HUES6 (cell line): ENCODE data around the gene PRRC2C.

ENCODE experiments used
- H3K27ac ChIP-seq: 2 replicates; pipeline ENCODE4 v1.7.0; 2013; ENCODE audit warnings: low read depth, mild to moderate bottlenecking, low read length, inconsistent platforms
- H3K27me3 ChIP-seq: 2 replicates; pipeline ENCODE4 v1.6.1; 2013; ENCODE audit warnings: low read length; ENCODE audit not compliant: control insufficient read depth, insufficient read depth
- H3K36me3 ChIP-seq: 2 replicates; pipeline ENCODE4 v1.6.1; 2013; ENCODE audit warnings: low read length; ENCODE audit not compliant: control insufficient read depth, insufficient read depth
- H3K4me1 ChIP-seq: 2 replicates; pipeline ENCODE4 v1.6.1; 2013; ENCODE audit warnings: low read length; ENCODE audit not compliant: control insufficient read depth, insufficient read depth
- H3K4me3 ChIP-seq: 2 replicates; pipeline ENCODE4 v1.5.1; 2013; ENCODE audit warnings: low read depth, low read length
- H3K9ac ChIP-seq: one replicate; pipeline ENCODE4 v1.6.1; 2013; ENCODE audit warnings: mild to moderate bottlenecking, low read length
- H3K9me3 ChIP-seq: 2 replicates; pipeline ENCODE4 v1.6.1; 2013; ENCODE audit warnings: low read depth, low read length; ENCODE audit not compliant: control insufficient read depth, insufficient read depth

PRRC2C gene

GRCh38 chr1:171472183-171472647 is 13.1 kb upstream of the PRRC2C start:
- no peak overlapping the region for H3K27ac ChIP-seq
- no peaks in the 10 kb centered on the region for H3K36me3 ChIP-seq
- H3K27me3 ChIP-seq: no peaks in the 10 kb centered on the region
- no peaks in the 10 kb centered on the region for H3K9me3 ChIP-seq
- no peak overlapping the region for H3K4me3 ChIP-seq
- no peak overlapping the region for H3K9ac ChIP-seq
- no peaks in the 10 kb centered on the region for H3K4me1 ChIP-seq

- no peak overlapping the region for H3K4me3 ChIP-seq
- no peaks in the 10 kb centered on the region for H3K27me3 ChIP-seq
- H3K4me1 ChIP-seq: peaks cover 7% of the 10 kb centered on the region
- H3K9ac ChIP-seq: no peak overlapping the region
- no peaks in the 10 kb centered on the region for H3K36me3 ChIP-seq
- H3K27ac ChIP-seq: no peak overlapping the region
- no peaks in the 10 kb centered on the region for H3K9me3 ChIP-seq
Observed at GRCh38 chr1:171476829-171477228, 8.5 kb upstream of the PRRC2C start.

- H3K27me3 ChIP-seq: no peaks in the 10 kb centered on the region
- no peak overlapping the region for H3K4me3 ChIP-seq
- no peak overlapping the region for H3K9ac ChIP-seq
- peaks cover 7% of the 10 kb centered on the region for H3K4me1 ChIP-seq
- H3K36me3 ChIP-seq: no peaks in the 10 kb centered on the region
- no peaks in the 10 kb centered on the region for H3K9me3 ChIP-seq
- H3K27ac ChIP-seq: no peak overlapping the region
Observed at GRCh38 chr1:171477804-171478203, 7.5 kb upstream of the PRRC2C start.

GRCh38 chr1:171480035-171480434 is 5.3 kb upstream of the PRRC2C start:
- Histone ChIP-seq H3K27ac (peak overlapping the region; percentile 22; the same call in 1 of the 2 replicates), H3K9me3 (no peaks in the 10 kb centered on the region), H3K9ac (no peak overlapping the region), H3K27me3 (no peaks in the 10 kb centered on the region), H3K4me3 (no peak overlapping the region), H3K4me1 (peaks cover 11% of the 10 kb centered on the region), H3K36me3 (no peaks in the 10 kb centered on the region)

- Histone ChIP-seq H3K9ac (peak overlapping the region; percentile 97), H3K4me1 (peaks cover 22% of the 10 kb centered on the region), H3K27ac (peak overlapping the region; percentile 91), H3K27me3 (no peaks in the 10 kb centered on the region), H3K9me3 (no peaks in the 10 kb centered on the region), H3K36me3 (no peaks in the 10 kb centered on the region), H3K4me3 (peak overlapping the region; percentile 84)
Observed at GRCh38 chr1:171484760-171485374, 463 bp upstream of the PRRC2C start.

- H3K36me3 ChIP-seq: peaks cover 8% of the 10 kb centered on the region
- H3K27me3 ChIP-seq: no peaks in the 10 kb centered on the region
- H3K4me1 ChIP-seq: peaks cover 18% of the 10 kb centered on the region
- peak overlapping the region; percentile 97 for H3K9ac ChIP-seq
- peak overlapping the region; percentile 84 for H3K4me3 ChIP-seq
- no peaks in the 10 kb centered on the region for H3K9me3 ChIP-seq
- peak overlapping the region; percentile 94 for H3K27ac ChIP-seq
Observed at GRCh38 chr1:171486048-171486519, 754 bp downstream of the PRRC2C start.

GRCh38 chr1:171487038-171487437 is 1.7 kb downstream of the PRRC2C start:
- peaks cover 18% of the 10 kb centered on the region for H3K4me1 ChIP-seq
- H3K27ac ChIP-seq: no peak overlapping the region
- H3K9me3 ChIP-seq: no peaks in the 10 kb centered on the region
- H3K36me3 ChIP-seq: peaks cover 11% of the 10 kb centered on the region
- H3K9ac ChIP-seq: peak overlapping the region; percentile 97
- H3K27me3 ChIP-seq: no peaks in the 10 kb centered on the region
- peak overlapping the region; percentile 84 for H3K4me3 ChIP-seq

GRCh38 chr1:171488190-171488929 is 3.0 kb downstream of the PRRC2C start:
- Histone ChIP-seq H3K27ac (no peak overlapping the region), H3K9me3 (no peaks in the 10 kb centered on the region), H3K27me3 (no peaks in the 10 kb centered on the region), H3K4me1 (peaks cover 18% of the 10 kb centered on the region), H3K36me3 (peaks cover 14% of the 10 kb centered on the region), H3K4me3 (peak overlapping the region; percentile 7; the same call in 1 of the 2 replicates), H3K9ac (no peak overlapping the region)

GRCh38 chr1:171494076-171494475 is 8.7 kb downstream of the PRRC2C start:
- Histone ChIP-seq H3K4me3 (no peak overlapping the region), H3K27ac (no peak overlapping the region), H3K27me3 (no peaks in the 10 kb centered on the region), H3K9ac (no peak overlapping the region), H3K9me3 (no peaks in the 10 kb centered on the region), H3K36me3 (peaks cover 18% of the 10 kb centered on the region), H3K4me1 (no peaks in the 10 kb centered on the region)

GRCh38 chr1:171495444-171495843 is 10.1 kb downstream of the PRRC2C start:
- H3K4me3 ChIP-seq: no peak overlapping the region
- H3K9ac ChIP-seq: no peak overlapping the region
- H3K4me1 ChIP-seq: no peaks in the 10 kb centered on the region
- no peak overlapping the region for H3K27ac ChIP-seq
- no peaks in the 10 kb centered on the region for H3K9me3 ChIP-seq
- no peaks in the 10 kb centered on the region for H3K27me3 ChIP-seq
- H3K36me3 ChIP-seq: peaks cover 16% of the 10 kb centered on the region

GRCh38 chr1:171500304-171500703 is 15.0 kb downstream of the PRRC2C start:
- Histone ChIP-seq H3K9me3 (no peaks in the 10 kb centered on the region), H3K36me3 (peaks cover 11% of the 10 kb centered on the region), H3K27ac (0 out of 2 replicates have a peak overlapping the region, but pooled peaks have one; percentile 2), H3K4me3 (no peak overlapping the region), H3K9ac (no peak overlapping the region), H3K4me1 (peaks cover 12% of the 10 kb centered on the region; the same call in 1 of the 2 replicates), H3K27me3 (no peaks in the 10 kb centered on the region)
